B cell (primary cell): ENCODE results near the gene PODNL1. TPM values are rescaled to one million over a fixed set of nuclear protein-coding genes. Genes with fewer than 3 reads are reported as not detected.

Experiments used
- ATAC-seq: fragments of 200-7000 bp; cut with Tn5 transposase; one replicate; pipeline ENCODE4 v1.10.0; 2021; ENCODE audit warnings: low read depth, mild to moderate bottlenecking, moderate number of reproducible peaks, moderate library complexity
- CTCF ChIA-PET: fragments of 350-600 bp; sonication (Branson Sonifier 250); formaldehyde crosslinking; loops from one replicate; lab custom pipeline; 2021; ENCODE audit warnings: antibody characterized with exemption, inconsistent platforms; lab: Charles Lee
- POLR2A ChIA-PET: fragments of 350-600 bp; sonication (Branson Sonifier 250); formaldehyde crosslinking; loops from one replicate; lab custom pipeline; 2021; ENCODE audit warnings: antibody characterized with exemption; lab: Charles Lee
- DNase-seq: peaks from one replicate; pipeline ENCODE4 v3.0.0; 2013
- H2AFZ ChIP-seq: 2 replicates; pipeline ENCODE4 v1.6.1; 2012; ENCODE audit warnings: mild to moderate bottlenecking, low read depth, low read length; ENCODE audit not compliant: insufficient read depth, poor library complexity, severe bottlenecking
- H3K27ac ChIP-seq, 2 donors: 1 replicate in 1 of 2; 2 replicates in 1 of 2; pipeline ENCODE4 v1.5.1; 2012 to 2013; ENCODE audit warnings: low read length in 2 of 2, mild to moderate bottlenecking in 2 of 2, moderate library complexity in 1 of 2
- H3K27me3 ChIP-seq, 4 experiments: fragments of 200-600 bp in 1 of 4; sonication (generic) in 1 of 4; replicated peaks in 1 of 4; 1 replicate in 2 of 4; 2 replicates in 2 of 4; pipeline versions ENCODE4 v1.6.1 to v1.7.0; 2013 to 2016; ENCODE audit warnings: low read length in 3 of 4, mild to moderate bottlenecking in 2 of 4, mixed read lengths in 1 of 4, moderate library complexity in 1 of 4; ENCODE audit not compliant: insufficient read depth in 4 of 4, control insufficient read depth in 3 of 4; ENCODE audit errors: control extremely low read depth in 1 of 4
- H3K36me3 ChIP-seq, 2 experiments: replicated peaks in 1 of 2; 1 replicate in 1 of 2; 2 replicates in 1 of 2; pipeline versions ENCODE4 v1.6.1 to v1.7.1; 2013; ENCODE audit warnings: low read length in 1 of 2; ENCODE audit not compliant: insufficient read depth in 2 of 2, control insufficient read depth in 1 of 2; ENCODE audit errors: control extremely low read depth in 1 of 2, extremely low read depth in 1 of 2
- H3K4me1 ChIP-seq, 2 donors: fragments of 200-600 bp in 1 of 2; sonication (generic) in 1 of 2; 1 replicate in 1 of 2; 2 replicates in 1 of 2; pipeline versions ENCODE4 v1.5.1 to v1.6.1; 2013 to 2017; ENCODE audit warnings: low read length in 2 of 2; ENCODE audit not compliant: control insufficient read depth in 2 of 2, insufficient read depth in 2 of 2
- H3K4me2 ChIP-seq: replicated peaks from 2 replicates; pipeline ENCODE3; 2012; ENCODE audit warnings: mild to moderate bottlenecking, low read depth, low read length; ENCODE audit not compliant: poor library complexity, severe bottlenecking
- H3K4me3 ChIP-seq, 5 experiments: fragments of 200-600 bp in 1 of 5; sonication (generic) in 1 of 5; 1 replicate in 3 of 5; 2 replicates in 2 of 5; pipeline versions ENCODE4 v1.5.1 to v1.7.0; 2011 to 2016; ENCODE audit warnings: low read length in 4 of 5, mild to moderate bottlenecking in 4 of 5, low read depth in 2 of 5, control low read depth in 1 of 5, moderate library complexity in 1 of 5; ENCODE audit not compliant: insufficient read depth in 1 of 5; ENCODE audit errors: control extremely low read depth in 1 of 5, extremely low read depth in 1 of 5
- H3K79me2 ChIP-seq: fragments of 200-600 bp; sonication (generic); one replicate; pipeline ENCODE4 v1.6.0; 2016; ENCODE audit warnings: low read length; ENCODE audit not compliant: control insufficient read depth, insufficient read depth
- H3K9ac ChIP-seq: fragments of 200-600 bp; sonication (generic); 2 replicates; pipeline ENCODE4 v1.6.1; 2017; ENCODE audit warnings: mild to moderate bottlenecking, low read length, moderate library complexity
- H3K9me3 ChIP-seq, 3 donors: one replicate each; pipeline versions ENCODE4 v1.6.1 to v1.7.1; 2013; ENCODE audit warnings: low read length in 2 of 3; ENCODE audit not compliant: control insufficient read depth in 2 of 3, insufficient read depth in 1 of 3; ENCODE audit errors: control extremely low read depth in 1 of 3
- H4K20me1 ChIP-seq: 2 replicates; pipeline ENCODE4 v1.6.0; 2012; ENCODE audit warnings: mild to moderate bottlenecking, low read length; ENCODE audit not compliant: insufficient read depth, control insufficient read depth, poor library complexity, severe bottlenecking
- H3K27ac Mint-ChIP-seq: one replicate; pipeline ENCODE4 v1.8.0; 2021; ENCODE audit warnings: mixed read lengths
- H3K27me3 Mint-ChIP-seq: one replicate; pipeline ENCODE4 v1.8.0; 2021; ENCODE audit warnings: mixed read lengths
- H3K4me1 Mint-ChIP-seq: one replicate; pipeline ENCODE4 v1.8.0; 2021; ENCODE audit warnings: mixed read lengths
- H3K4me3 Mint-ChIP-seq: one replicate; pipeline ENCODE4 v1.8.0; 2021; ENCODE audit warnings: mixed read lengths
- H3K9me3 Mint-ChIP-seq: one replicate; pipeline ENCODE4 v1.8.0; 2022; ENCODE audit warnings: mixed read lengths; ENCODE audit not compliant: insufficient read depth
- CTCF ChIP-seq: fragments of 200-600 bp; IDR thresholded peaks from one replicate; pipeline ENCODE4 v1.8.0; 2022; ENCODE audit warnings: antibody characterized with exemption, mild to moderate bottlenecking
- EZH2 ChIP-seq: IDR thresholded peaks from 2 replicates; pipeline ENCODE4 v1.6.1; 2012; ENCODE audit warnings: borderline replicate concordance, low read depth, mild to moderate bottlenecking, moderate library complexity, low read length; ENCODE audit not compliant: insufficient read depth, poor library complexity, severe bottlenecking
- WGBS: methylation state at CpG from one replicate; pipeline ENCODE4 v1.1.5; 2013; ENCODE audit warnings: missing lambda C conversion rate; ENCODE audit not compliant: insufficient coverage; 5-methylcytosine and 5-hydroxymethylcytosine counted together
- intact Hi-C: fragments of 100-400 bp; cut with micrococcal nuclease; formaldehyde crosslinking; loops from one replicate; pipeline ENCODE4 v1.10.0; 2022
- polyA plus RNA-seq: library from polyadenylated mRNA; depleted of rRNA; stranded (reverse); fragments of >200 nt; gene quantifications from 2 replicates; pipeline ENCODE4 v1.2.3, GENCODE V29; 2012
- total RNA-seq, 2 donors: library from RNA; stranded (reverse); fragments of 120-200 nt in 1 of 2; gene quantifications; 1 replicate in 1 of 2; 2 replicates in 1 of 2; pipeline versions ENCODE4 v1.2.3 to v1.2.4, GENCODE V29; 2013 to 2022

The PODNL1 gene
- total and polyA plus RNA-seq, 2 donors (not counting 1 experiment from before 2014, with no cell fraction given), result not detected

GRCh38 chr19:13952931-13953531, 14.8 kb upstream of the PODNL1 start:
- H3K9me3 Mint-ChIP-seq, result no peaks in the 10 kb centered on the region
- DNase-seq (peak; percentile 39), ATAC-seq (no peak)
- H3K27me3 Mint-ChIP-seq, result no peaks in the 10 kb centered on the region
- peak overlapping the region; percentile 55 to 98 (median 76) for H3K4me3 ChIP-seq
- peaks cover 21% of the 10 kb centered on the region for H3K4me1 Mint-ChIP-seq
- peak overlapping the region; percentile 89 for H2AFZ ChIP-seq
- peak overlapping the region in 1 of 2 donors; percentile 85 for H3K27ac ChIP-seq
- H3K9ac ChIP-seq, result peak overlapping the region; percentile 91
- peaks cover 30% of the 10 kb centered on the region for H3K79me2 ChIP-seq
- H3K27ac Mint-ChIP-seq, result peak overlapping the region; percentile 81
- no peaks in the 10 kb centered on the region for H3K9me3 ChIP-seq
- peaks cover 0 to 33% of the 10 kb centered on the region in 2 experiments for H3K36me3 ChIP-seq
- H3K4me3 Mint-ChIP-seq, result peak overlapping the region; percentile 96
- intact Hi-C loops, result loop anchor here (1.0 to 5.0 kb wide), 6 partner anchors 33 to 164 kb away; partner anchors contain the start of genes BRME1, CC2D1A, MISP3 and PRKACA
- TF ChIP-seq EZH2 (no peak), CTCF (no peak)
- no peaks in the 10 kb centered on the region for H3K27me3 ChIP-seq
- H4K20me1 ChIP-seq, result peaks cover 38% of the 10 kb centered on the region
- ChIA-PET POLR2A (interaction anchor here (0.5 to 2.8 kb wide), 7 partner anchors 33 to 78 kb away, joined by 3 to 12 read pairs (median 6); partner anchors contain the start of genes IL27RA and RFX1), CTCF (interaction anchor here (0.7 to 2.4 kb wide), 9 partner anchors 12 to 95 kb away, joined by 3 to 10 read pairs (median 5); partner anchors contain the start of gene IL27RA)
- 16% methylated on average over 13 of the region's 13 CpGs for WGBS
- H3K4me2 ChIP-seq, result peak overlapping the region; percentile 98
- peaks cover 15 to 18% of the 10 kb centered on the region in 2 donors for H3K4me1 ChIP-seq
